Smooth muscle cell (in vitro differentiated cells): ENCODE measurements around the gene DOCK1. TPM values are rescaled to one million over a fixed set of nuclear protein-coding genes. Genes with fewer than 3 reads are reported as not detected.
"Not testable (repeated sequence)": the region's sequence is repeated elsewhere in the genome, so short reads cannot be mapped to it uniquely, and the experiment has no call there.

Source experiments
- DNase-seq: peaks from one replicate; lab custom pipeline; 2025; ENCODE audit not compliant: unreplicated experiment; lab: John Stamatoyannopoulos, UW
- H2AFZ ChIP-seq: fragments of 200-600 bp; sonication (generic); 2 replicates; pipeline ENCODE4 v1.6.0; 2016; ENCODE audit warnings: antibody characterized with exemption, low read depth, mild to moderate bottlenecking
- H3F3A ChIP-seq: fragments of 200-600 bp; sonication (generic); 2 replicates; pipeline ENCODE4 v1.6.0; 2017; ENCODE audit warnings: antibody characterized with exemption, low read depth
- H3K27ac ChIP-seq: fragments of 200-600 bp; sonication (generic); 2 replicates; pipeline ENCODE4 v1.5.1; 2016; ENCODE audit warnings: low read depth, mild to moderate bottlenecking
- H3K27me3 ChIP-seq: fragments of 200-600 bp; sonication (generic); 2 replicates; pipeline ENCODE4 v1.6.1; 2016; ENCODE audit warnings: low read depth, mild to moderate bottlenecking
- H3K36me3 ChIP-seq: fragments of 200-600 bp; sonication (generic); 2 replicates; pipeline ENCODE4 v1.5.1; 2016; ENCODE audit warnings: low read depth
- H3K4me1 ChIP-seq: fragments of 200-600 bp; sonication (generic); 2 replicates; pipeline ENCODE4 v1.5.1; 2016; ENCODE audit warnings: low read depth
- H3K4me2 ChIP-seq: fragments of 200-600 bp; sonication (generic); 2 replicates; pipeline ENCODE4 v1.6.0; 2016; ENCODE audit warnings: mild to moderate bottlenecking
- H3K4me3 ChIP-seq: fragments of 200-600 bp; sonication (generic); 2 replicates; pipeline ENCODE4 v1.5.1; 2016; ENCODE audit warnings: mild to moderate bottlenecking
- H3K79me2 ChIP-seq: fragments of 200-600 bp; sonication (generic); 2 replicates; pipeline ENCODE4 v1.6.0; 2016; ENCODE audit warnings: low read depth, mild to moderate bottlenecking
- H3K9ac ChIP-seq: fragments of 200-600 bp; sonication (generic); 2 replicates; pipeline ENCODE4 v1.6.0; 2016; ENCODE audit warnings: low read depth
- H3K9me3 ChIP-seq: fragments of 200-600 bp; sonication (generic); replicated peaks from 2 replicates; pipeline ENCODE4 v1.5.1; 2016; ENCODE audit warnings: low read depth
- H4K20me1 ChIP-seq: fragments of 200-600 bp; sonication (generic); 2 replicates; pipeline ENCODE4 v1.6.0; 2016; ENCODE audit warnings: low read depth
- WGBS: methylation state at CpG from one replicate; pipeline ENCODE4 v1.1.7; 2016; ENCODE audit warnings: low lambda C conversion rate; 5-methylcytosine and 5-hydroxymethylcytosine counted together
- polyA plus RNA-seq: library from polyadenylated mRNA; unstranded; fragments of >200 nt; fragmentation: Nextera tagmentation; extraction: Ambion mirVana; gene quantifications from 2 replicates; pipeline ENCODE4 v1.2.1, GENCODE V29; 2016
- total RNA-seq: library from RNA; depleted of rRNA; stranded (reverse); fragments of >200 nt; gene quantifications from 2 replicates; pipeline ENCODE4 v1.2.3, GENCODE V29; 2014
- TF ChIP-seq, protein P1 (sequence below): fragments of 200-600 bp; sonication (generic); IDR thresholded peaks from 2 replicates; pipeline ENCODE4 v1.5.1; 2017; ENCODE audit warnings: borderline replicate concordance, mild to moderate bottlenecking, antibody characterized with exemption; ENCODE audit not compliant: insufficient read depth, poor library complexity, severe bottlenecking

DOCK1 gene
- total and polyA plus RNA-seq, 2 experiments from 2014 or later: 18.4 to 37.1 TPM

DNA sequence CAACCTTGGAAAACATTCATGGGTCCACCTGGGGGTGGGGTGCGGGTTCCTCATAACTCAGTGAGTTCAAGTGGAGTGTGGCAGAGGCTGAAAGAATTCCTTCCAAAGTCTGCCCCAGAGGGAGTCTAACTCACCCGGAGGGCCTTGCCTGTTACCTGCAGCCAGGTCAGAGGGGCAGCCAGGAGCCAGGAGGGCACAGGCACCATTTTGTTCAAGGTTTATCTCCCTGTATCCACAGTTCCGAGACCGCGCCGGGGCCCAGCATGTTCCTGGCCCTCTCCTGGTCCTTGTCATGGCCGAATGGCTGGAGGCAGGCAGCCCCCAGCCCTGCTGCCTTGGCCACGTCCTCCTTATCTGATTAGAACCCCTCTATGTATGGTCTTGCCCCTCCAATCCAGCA is 11.4 kb upstream of the DOCK1 start:
- no peak overlapping the region for H3K27ac ChIP-seq
- no peaks in the 10 kb centered on the region for H3K9me3 ChIP-seq
- H3K79me2 ChIP-seq: no peaks in the 10 kb centered on the region
- H3K36me3 ChIP-seq: no peaks in the 10 kb centered on the region
- H3K4me3 ChIP-seq: no peak overlapping the region
- H3K4me1 ChIP-seq: no peaks in the 10 kb centered on the region
- H3K9ac ChIP-seq: no peak overlapping the region
- no peak overlapping the region for H3K4me2 ChIP-seq
- no peaks in the 10 kb centered on the region for H3K27me3 ChIP-seq
- 88% methylated on average over 8 of the region's 8 CpGs for WGBS
- H2AFZ ChIP-seq: no peak overlapping the region
- H4K20me1 ChIP-seq: no peaks in the 10 kb centered on the region
- H3F3A ChIP-seq: no peaks in the 10 kb centered on the region
- TF ChIP-seq, protein P1, sequence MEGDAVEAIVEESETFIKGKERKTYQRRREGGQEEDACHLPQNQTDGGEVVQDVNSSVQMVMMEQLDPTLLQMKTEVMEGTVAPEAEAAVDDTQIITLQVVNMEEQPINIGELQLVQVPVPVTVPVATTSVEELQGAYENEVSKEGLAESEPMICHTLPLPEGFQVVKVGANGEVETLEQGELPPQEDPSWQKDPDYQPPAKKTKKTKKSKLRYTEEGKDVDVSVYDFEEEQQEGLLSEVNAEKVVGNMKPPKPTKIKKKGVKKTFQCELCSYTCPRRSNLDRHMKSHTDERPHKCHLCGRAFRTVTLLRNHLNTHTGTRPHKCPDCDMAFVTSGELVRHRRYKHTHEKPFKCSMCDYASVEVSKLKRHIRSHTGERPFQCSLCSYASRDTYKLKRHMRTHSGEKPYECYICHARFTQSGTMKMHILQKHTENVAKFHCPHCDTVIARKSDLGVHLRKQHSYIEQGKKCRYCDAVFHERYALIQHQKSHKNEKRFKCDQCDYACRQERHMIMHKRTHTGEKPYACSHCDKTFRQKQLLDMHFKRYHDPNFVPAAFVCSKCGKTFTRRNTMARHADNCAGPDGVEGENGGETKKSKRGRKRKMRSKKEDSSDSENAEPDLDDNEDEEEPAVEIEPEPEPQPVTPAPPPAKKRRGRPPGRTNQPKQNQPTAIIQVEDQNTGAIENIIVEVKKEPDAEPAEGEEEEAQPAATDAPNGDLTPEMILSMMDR: no peak
- no peak for DNase-seq

DNA sequence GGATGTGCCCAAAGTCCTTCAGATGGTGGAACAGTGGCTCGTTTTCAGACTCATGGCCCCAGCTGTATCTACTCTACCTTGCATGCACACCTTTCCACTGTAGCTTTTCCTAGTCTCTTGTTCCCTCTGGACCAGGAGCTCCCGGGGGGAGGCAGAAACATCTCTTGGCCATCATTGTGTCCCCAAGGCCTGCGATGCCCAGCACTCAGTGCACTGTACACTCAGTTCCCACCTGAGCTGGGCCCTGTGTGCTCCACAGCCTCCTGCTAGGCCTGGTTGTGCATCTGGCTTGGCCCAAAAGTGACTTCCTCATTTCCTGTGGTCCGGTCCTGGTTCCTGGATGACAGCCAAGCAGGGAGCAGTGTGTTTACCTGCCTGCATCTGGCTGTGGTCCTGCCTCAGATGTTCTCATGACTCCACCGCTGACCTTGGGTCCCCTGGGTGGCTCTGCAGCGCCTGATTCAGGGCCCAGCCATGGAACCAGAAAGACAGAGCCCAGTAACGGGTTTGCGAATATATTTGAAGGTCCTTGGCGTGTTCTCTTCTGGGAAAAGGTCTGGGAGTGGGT is 9.9 kb upstream of the DOCK1 start:
- Histone ChIP-seq H3K27me3 (no peaks in the 10 kb centered on the region), H3K27ac (no peak overlapping the region), H2AFZ (no peak overlapping the region), H3K79me2 (no peaks in the 10 kb centered on the region), H3K36me3 (no peaks in the 10 kb centered on the region), H3K4me3 (no peak overlapping the region), H3F3A (no peaks in the 10 kb centered on the region), H3K4me1 (no peaks in the 10 kb centered on the region), H4K20me1 (no peaks in the 10 kb centered on the region), H3K4me2 (no peak overlapping the region), H3K9me3 (no peaks in the 10 kb centered on the region), H3K9ac (no peak overlapping the region)
- DNase-seq: no peak
- TF ChIP-seq, protein P1: no peak
- WGBS: 98% methylated on average over 9 of the region's 9 CpGs

DNA sequence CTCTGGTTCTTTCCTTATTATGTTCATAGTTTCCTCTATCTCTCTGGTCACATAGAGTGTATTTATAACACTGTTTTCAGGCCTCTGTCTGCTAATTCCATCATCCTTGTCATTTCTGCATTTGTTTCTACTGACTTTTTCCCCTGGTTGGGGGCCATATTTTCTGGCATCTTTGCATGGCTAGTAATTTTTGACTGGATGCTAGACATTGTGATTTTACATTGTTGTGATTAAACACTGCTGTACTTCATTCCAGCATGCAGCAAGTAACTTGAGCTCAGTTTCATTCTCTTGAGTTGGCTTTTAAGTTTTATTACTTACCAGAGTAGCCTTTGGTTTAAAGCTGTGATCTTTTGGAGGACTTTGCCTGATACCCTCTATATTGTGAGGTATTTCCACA is 6.8 kb upstream of the DOCK1 start:
- Histone ChIP-seq H2AFZ (no peak overlapping the region), H3K27me3 (no peaks in the 10 kb centered on the region), H3F3A (no peaks in the 10 kb centered on the region), H3K4me1 (no peaks in the 10 kb centered on the region), H3K79me2 (no peaks in the 10 kb centered on the region), H3K9me3 (no peaks in the 10 kb centered on the region), H3K27ac (no peak overlapping the region), H3K36me3 (no peaks in the 10 kb centered on the region), H4K20me1 (no peaks in the 10 kb centered on the region), H3K9ac (no peak overlapping the region), H3K4me2 (no peak overlapping the region), H3K4me3 (no peak overlapping the region)
- TF ChIP-seq, protein P1: no peak
- DNase-seq: no peak

GRCh38 chr10:126899529-126899928 is 5.7 kb upstream of the DOCK1 start:
- H4K20me1 ChIP-seq, H3F3A ChIP-seq, H3K4me3 ChIP-seq, H3K4me2 ChIP-seq, H3K9ac ChIP-seq, H3K9me3 ChIP-seq, H3K27ac ChIP-seq, H3K36me3 ChIP-seq, H3K27me3 ChIP-seq, DNase-seq, H3K4me1 ChIP-seq, H3K79me2 ChIP-seq, H2AFZ ChIP-seq: not testable (repeated sequence)
- WGBS: 100% methylated on average over 2 of the region's 2 CpGs
